ENCODE results near the gene NUP85.

Gene NUP85

GRCh38 chr17:75231071-75231470, 25.6 kb downstream of the NUP85 start:
- no peak for TF ChIP-seq TAF1 (IDR thresholded peaks at IDR 0.05; ENCODE audit: borderline replicate concordance, insufficient read depth, low read length)
- TF ChIP-seq POLR2AphosphoS5 (IDR thresholded peaks at IDR 0.05; ENCODE audit: low read depth, low read length), result no peak
- TF ChIP-seq FOXP2 (optimal IDR thresholded peaks at IDR 0.05; ENCODE audit: borderline replicate concordance, extremely low read depth, extremely low read length, insufficient read depth), result no peak
- TF ChIP-seq REST (IDR thresholded peaks at IDR 0.05; ENCODE audit: insufficient read depth in 1 of 2, low read depth in 2 of 2, low read length in 2 of 2), result no peak
- no peak for TF ChIP-seq SIN3A (IDR thresholded peaks at IDR 0.05; ENCODE audit: borderline replicate concordance, insufficient read depth, low read length)

- no peak for TF ChIP-seq REST (IDR thresholded peaks at IDR 0.05; ENCODE audit: insufficient read depth in 1 of 2, low read depth in 2 of 2, low read length in 2 of 2)
- TF ChIP-seq FOXP2 (optimal IDR thresholded peaks at IDR 0.05; ENCODE audit: borderline replicate concordance, extremely low read depth, extremely low read length, insufficient read depth), result no peak
- no peak for TF ChIP-seq TAF1 (IDR thresholded peaks at IDR 0.05; ENCODE audit: borderline replicate concordance, insufficient read depth, low read length)
- TF ChIP-seq POLR2AphosphoS5 (IDR thresholded peaks at IDR 0.05; ENCODE audit: low read depth, low read length), result no peak
- no peak for TF ChIP-seq SIN3A (IDR thresholded peaks at IDR 0.05; ENCODE audit: borderline replicate concordance, insufficient read depth, low read length)
Measured at GRCh38 chr17:75231741-75232464, 26.4 kb downstream of the NUP85 start.

GRCh38 chr17:75232786-75233185, 27.3 kb downstream of the NUP85 start:
- TF ChIP-seq POLR2AphosphoS5 (IDR thresholded peaks at IDR 0.05; ENCODE audit: low read depth, low read length), result no peak
- no peak for TF ChIP-seq REST (IDR thresholded peaks at IDR 0.05; ENCODE audit: insufficient read depth in 1 of 2, low read depth in 2 of 2, low read length in 2 of 2)
- no peak for TF ChIP-seq TAF1 (IDR thresholded peaks at IDR 0.05; ENCODE audit: borderline replicate concordance, insufficient read depth, low read length)
- TF ChIP-seq FOXP2 (optimal IDR thresholded peaks at IDR 0.05; ENCODE audit: borderline replicate concordance, extremely low read depth, extremely low read length, insufficient read depth), result no peak
- TF ChIP-seq SIN3A (IDR thresholded peaks at IDR 0.05; ENCODE audit: borderline replicate concordance, insufficient read depth, low read length), result no peak

GRCh38 chr17:75237100-75238014, 31.9 kb downstream of the NUP85 start:
- TF ChIP-seq TAF1 (IDR thresholded peaks at IDR 0.05; ENCODE audit: borderline replicate concordance, insufficient read depth, low read length) (no peak), SIN3A (IDR thresholded peaks at IDR 0.05; ENCODE audit: borderline replicate concordance, insufficient read depth, low read length) (no peak), FOXP2 (optimal IDR thresholded peaks at IDR 0.05; ENCODE audit: borderline replicate concordance, extremely low read depth, extremely low read length, insufficient read depth) (no peak), POLR2AphosphoS5 (IDR thresholded peaks at IDR 0.05; ENCODE audit: low read depth, low read length) (peak; percentile 24)

GRCh38 chr17:75238020-75238580, 32.6 kb downstream of the NUP85 start:
- TF ChIP-seq FOXP2 (optimal IDR thresholded peaks at IDR 0.05; ENCODE audit: borderline replicate concordance, extremely low read depth, extremely low read length, insufficient read depth), result no peak
- TF ChIP-seq SIN3A (IDR thresholded peaks at IDR 0.05; ENCODE audit: borderline replicate concordance, insufficient read depth, low read length), result no peak
- TF ChIP-seq REST (IDR thresholded peaks at IDR 0.05; ENCODE audit: insufficient read depth in 1 of 2, low read depth in 2 of 2, low read length in 2 of 2), result no peak
- 0 out of 2 replicates have a peak, but pooled peaks have one; percentile 8 for TF ChIP-seq POLR2AphosphoS5 (IDR thresholded peaks at IDR 0.05; ENCODE audit: low read depth, low read length)
- TF ChIP-seq TAF1 (IDR thresholded peaks at IDR 0.05; ENCODE audit: borderline replicate concordance, insufficient read depth, low read length), result no peak
